ENCODE measurements around the gene GNB5.

GNB5 gene

GRCh38 chr15:52162260-52162659, 28.9 kb downstream of the GNB5 start:
- no peaks in the 10 kb centered on the region for H3K9me3 ChIP-seq
- no peaks in the 10 kb centered on the region for H3K36me3 ChIP-seq
- DNase-seq: no peak
- H3K27me3 ChIP-seq: no peaks in the 10 kb centered on the region; the same call in 1 of the 2 replicates
- no peak overlapping the region for H3K4me3 ChIP-seq (ENCODE audit: low read depth, low read length)
- H3K4me1 ChIP-seq: no peaks in the 10 kb centered on the region
- no peak for TF ChIP-seq CTCF (IDR thresholded peaks at IDR 0.05; ENCODE audit: low read depth, low read length)

- DNase-seq: no peak
- Histone ChIP-seq H3K4me3 (ENCODE audit: low read depth, low read length) (no peak overlapping the region), H3K27me3 (no peaks in the 10 kb centered on the region; the same call in 1 of the 2 replicates), H3K36me3 (no peaks in the 10 kb centered on the region), H3K9me3 (no peaks in the 10 kb centered on the region), H3K4me1 (no peaks in the 10 kb centered on the region)
- no peak for TF ChIP-seq CTCF (IDR thresholded peaks at IDR 0.05; ENCODE audit: low read depth, low read length)
Measured at GRCh38 chr15:52161406-52161966, 29.7 kb downstream of the GNB5 start.

GRCh38 chr15:52159645-52160044, 31.5 kb downstream of the GNB5 start:
- no peaks in the 10 kb centered on the region; the same call in 1 of the 2 replicates for H3K27me3 ChIP-seq
- H3K9me3 ChIP-seq: no peaks in the 10 kb centered on the region
- H3K36me3 ChIP-seq: no peaks in the 10 kb centered on the region
- DNase-seq: no peak
- no peak overlapping the region for H3K4me3 ChIP-seq (ENCODE audit: low read depth, low read length)
- no peak for TF ChIP-seq CTCF (IDR thresholded peaks at IDR 0.05; ENCODE audit: low read depth, low read length)
- no peaks in the 10 kb centered on the region for H3K4me1 ChIP-seq

- no peaks in the 10 kb centered on the region; the same call in 1 of the 2 replicates for H3K27me3 ChIP-seq
- DNase-seq: no peak
- no peak for TF ChIP-seq CTCF (IDR thresholded peaks at IDR 0.05; ENCODE audit: low read depth, low read length)
- H3K9me3 ChIP-seq: no peaks in the 10 kb centered on the region
- H3K36me3 ChIP-seq: no peaks in the 10 kb centered on the region
- no peak overlapping the region for H3K4me3 ChIP-seq (ENCODE audit: low read depth, low read length)
- no peaks in the 10 kb centered on the region for H3K4me1 ChIP-seq
Measured at GRCh38 chr15:52158084-52158765, 33.0 kb downstream of the GNB5 start.

- Histone ChIP-seq H3K4me1 (no peaks in the 10 kb centered on the region), H3K9me3 (no peaks in the 10 kb centered on the region), H3K36me3 (no peaks in the 10 kb centered on the region), H3K27me3 (no peaks in the 10 kb centered on the region; the same call in 1 of the 2 replicates), H3K4me3 (ENCODE audit: low read depth, low read length) (no peak overlapping the region)
- no peak for DNase-seq
- no peak for TF ChIP-seq CTCF (IDR thresholded peaks at IDR 0.05; ENCODE audit: low read depth, low read length)
Measured at GRCh38 chr15:52155878-52156277, 35.3 kb downstream of the GNB5 start.
